ENCODE results near the gene ARHGEF17.

Gene ARHGEF17

GRCh38 chr11:73397468-73398131 lies 89.5 kb downstream of the ARHGEF17 start:
- peak; percentile 17 for DNase-seq

DNA sequence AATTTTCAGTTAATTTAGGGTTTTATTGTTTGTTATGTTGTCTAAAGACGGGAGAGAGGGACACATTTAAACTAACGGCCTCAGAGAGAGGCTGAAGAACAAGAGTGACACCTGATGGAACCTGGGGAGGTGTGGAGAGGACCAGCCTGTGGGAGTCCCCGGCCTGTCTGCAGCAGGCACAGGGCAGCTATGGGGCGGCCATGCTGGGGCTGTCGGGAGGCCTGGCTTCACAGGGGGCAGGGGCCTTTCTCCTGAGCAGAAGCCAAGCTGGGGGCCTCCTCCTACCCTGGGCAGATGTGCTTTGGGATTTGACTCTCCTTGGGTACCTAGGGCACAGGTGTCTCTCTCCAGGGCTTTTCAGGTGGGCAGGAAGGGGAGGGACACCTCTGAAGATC lies 90.1 kb downstream of the ARHGEF17 start:
- no peak for DNase-seq

- no peak for DNase-seq
These were observed 90.6 kb downstream of the ARHGEF17 start for GRCh38 chr11:73398721-73399120.

GRCh38 chr11:73399159-73399590 lies 91.1 kb downstream of the ARHGEF17 start:
- DNase-seq: no peak

GRCh38 chr11:73399636-73400035 lies 91.6 kb downstream of the ARHGEF17 start:
- DNase-seq: no peak

DNA sequence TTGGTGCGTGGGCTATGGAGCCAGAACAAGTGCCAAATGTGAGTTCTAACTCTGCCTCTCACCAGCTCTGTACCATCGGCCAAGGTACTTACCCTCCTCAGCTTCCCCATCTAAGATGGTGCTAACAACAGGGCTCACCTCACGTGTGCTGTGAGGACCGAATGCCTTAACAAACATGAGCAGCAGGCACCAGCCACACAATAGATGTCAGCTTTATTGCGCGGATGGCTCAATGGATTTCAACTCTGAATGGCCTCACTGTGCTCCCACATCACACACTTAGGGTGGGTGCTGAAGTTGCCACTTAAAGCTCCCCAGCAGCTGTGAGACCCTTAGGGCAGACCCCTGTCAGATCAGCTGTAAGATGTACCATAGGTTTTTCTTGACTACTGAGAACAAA lies 92.2 kb downstream of the ARHGEF17 start:
- DNase-seq: no peak

DNA sequence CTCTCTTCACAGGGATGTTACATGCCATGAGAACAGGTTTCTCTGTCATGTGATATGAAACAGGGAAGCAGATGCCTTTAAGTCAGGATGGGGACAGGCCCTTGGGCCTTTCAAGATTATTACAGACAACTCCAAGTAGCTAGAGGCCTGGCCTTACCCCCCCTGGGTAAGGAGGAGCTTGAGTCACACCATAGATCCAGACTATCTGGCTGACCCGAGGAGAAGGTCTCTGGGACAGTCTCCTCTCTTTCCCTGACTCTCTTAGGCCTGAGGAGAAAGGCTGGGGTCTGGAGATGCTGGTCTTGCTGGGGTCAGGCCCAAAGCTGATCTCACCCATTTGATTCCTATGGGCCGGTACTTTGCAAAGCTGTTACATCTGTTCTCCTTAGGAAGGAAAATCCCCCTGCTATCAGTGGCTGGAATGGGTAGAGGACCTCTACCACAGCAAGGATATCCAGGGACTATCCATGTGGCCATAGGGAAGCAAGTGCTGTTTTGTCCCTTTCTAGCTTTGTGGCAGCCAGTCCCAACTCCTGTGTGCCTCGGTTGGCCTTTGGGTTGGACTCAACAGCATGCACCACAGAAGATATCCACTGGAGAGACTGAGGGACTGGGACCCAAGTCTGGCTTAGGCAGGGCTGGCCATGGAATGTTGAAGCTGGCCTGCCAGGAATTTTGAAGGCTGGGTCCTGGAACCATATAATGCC lies 93.3 kb downstream of the ARHGEF17 start:
- DNase-seq: no peak

- no peak for DNase-seq
These were observed 94.1 kb downstream of the ARHGEF17 start for GRCh38 chr11:73401924-73402833.

GRCh38 chr11:73402834-73403185 lies 94.7 kb downstream of the ARHGEF17 start:
- no peak for DNase-seq

GRCh38 chr11:73403541-73403940 lies 95.5 kb downstream of the ARHGEF17 start:
- DNase-seq: no peak

DNA sequence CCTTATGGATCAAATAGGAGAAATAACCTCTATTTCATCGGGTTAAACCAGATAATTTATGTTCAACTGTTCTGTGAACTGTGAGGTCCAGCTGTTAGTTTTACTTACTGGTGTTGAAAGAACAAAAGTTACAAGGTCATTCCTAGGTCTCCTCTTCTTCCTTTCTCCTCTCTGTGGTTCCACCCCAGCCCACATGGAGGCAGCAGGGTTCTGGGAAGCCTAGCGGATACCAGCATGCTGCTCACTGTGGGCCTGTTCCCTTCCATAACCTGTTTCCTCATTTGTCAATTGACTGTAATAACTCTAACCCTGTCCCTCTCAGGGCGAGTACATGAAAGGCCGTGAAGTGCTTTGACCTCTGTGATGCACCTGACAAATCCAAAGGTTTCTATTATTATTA lies 96.0 kb downstream of the ARHGEF17 start:
- no peak for DNase-seq

DNA sequence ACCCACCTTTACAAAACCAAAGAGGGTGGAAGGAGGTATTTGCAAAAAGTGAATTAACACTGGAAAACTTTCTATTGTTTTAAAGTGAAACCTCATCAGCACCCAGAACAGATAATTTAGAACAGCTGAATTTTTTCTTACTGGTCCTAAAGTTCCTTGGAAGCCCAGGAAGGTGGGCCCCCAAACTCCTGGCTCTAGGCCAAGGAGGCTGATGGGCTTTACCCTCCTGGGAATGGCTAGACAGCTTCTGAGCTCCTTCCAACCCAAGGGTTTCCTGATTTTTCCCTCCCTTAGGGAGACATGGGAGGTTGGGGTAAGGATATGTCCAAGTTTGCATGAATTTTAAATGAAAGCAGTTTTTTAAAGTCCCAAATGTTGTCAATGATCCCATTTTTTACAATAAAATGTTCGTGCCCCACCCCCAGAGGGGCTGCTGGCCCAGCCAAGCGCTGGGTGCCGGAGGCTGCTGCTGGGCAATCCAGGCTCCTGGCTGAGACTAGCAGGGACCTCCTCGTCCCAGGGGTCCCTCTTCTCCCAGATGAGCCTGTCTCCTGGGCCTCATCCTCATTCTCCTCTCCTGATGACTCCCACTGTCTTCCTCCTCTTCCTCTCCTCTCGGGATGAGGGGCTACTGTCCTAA lies 96.5 kb downstream of the ARHGEF17 start:
- DNase-seq: no peak

GRCh38 chr11:73405146-73405510 lies 97.1 kb downstream of the ARHGEF17 start:
- no peak for DNase-seq

- DNase-seq: no peak
These were observed 98.1 kb downstream of the ARHGEF17 start for GRCh38 chr11:73406131-73406530.

DNA sequence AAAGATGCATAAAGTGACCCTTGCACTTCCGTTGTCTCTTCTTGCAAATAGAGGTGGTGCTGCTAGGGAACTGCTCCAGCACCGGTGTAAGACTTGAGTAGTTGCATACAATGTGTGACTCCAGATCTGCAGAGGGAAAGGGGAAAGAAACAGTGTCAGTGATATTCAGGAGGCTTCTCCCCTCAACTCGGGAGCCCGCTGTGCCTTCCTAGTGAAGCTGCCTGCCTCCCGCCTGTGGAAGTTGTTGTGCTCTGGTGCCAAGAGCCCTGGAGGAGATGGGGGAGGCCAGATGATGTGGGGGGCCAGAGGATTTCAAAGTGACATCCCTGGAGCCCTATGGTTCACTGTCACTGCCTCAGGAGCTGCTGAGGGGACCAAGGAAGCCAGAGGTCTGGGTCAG lies 98.5 kb downstream of the ARHGEF17 start:
- DNase-seq: no peak

DNA sequence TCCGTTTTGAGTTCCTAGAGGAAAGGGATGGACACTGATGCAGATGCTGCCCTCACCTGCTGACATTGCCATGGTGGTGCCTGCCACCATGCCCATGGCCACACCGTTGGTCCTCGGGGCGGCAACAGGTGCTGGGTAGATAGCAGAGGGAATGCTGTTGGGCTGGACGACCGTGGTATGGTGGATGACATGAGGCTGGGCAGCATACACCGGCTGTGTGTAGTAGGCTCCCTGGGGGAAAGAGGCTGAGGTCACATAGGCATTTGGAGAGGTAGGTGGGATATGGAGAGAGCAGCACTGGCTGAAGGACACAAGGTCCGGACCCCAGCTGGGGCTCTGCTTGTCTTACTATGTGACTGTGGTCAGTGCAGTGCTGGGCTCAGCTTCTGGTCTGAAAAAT lies 101.4 kb downstream of the ARHGEF17 start:
- no peak for DNase-seq

DNA sequence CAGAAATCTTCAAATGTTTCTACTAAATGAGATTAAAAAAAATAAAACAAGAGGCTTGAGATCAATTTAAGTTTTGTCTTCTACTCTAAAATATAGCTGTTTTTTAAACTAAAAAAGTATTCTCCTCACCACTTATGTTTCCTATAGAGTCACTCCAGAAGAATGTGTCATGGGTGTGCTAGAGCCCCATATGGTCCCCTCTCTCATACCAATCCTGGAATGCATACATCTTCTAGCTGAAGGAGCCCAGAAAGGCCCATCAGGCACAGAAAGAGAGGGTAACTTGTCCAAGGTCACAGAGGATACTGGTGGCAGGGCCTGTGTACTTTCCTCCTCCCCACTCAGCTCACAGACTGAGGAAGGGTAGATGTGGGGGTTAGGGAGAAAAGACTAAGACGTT lies 102.6 kb downstream of the ARHGEF17 start:
- DNase-seq: no peak

DNA sequence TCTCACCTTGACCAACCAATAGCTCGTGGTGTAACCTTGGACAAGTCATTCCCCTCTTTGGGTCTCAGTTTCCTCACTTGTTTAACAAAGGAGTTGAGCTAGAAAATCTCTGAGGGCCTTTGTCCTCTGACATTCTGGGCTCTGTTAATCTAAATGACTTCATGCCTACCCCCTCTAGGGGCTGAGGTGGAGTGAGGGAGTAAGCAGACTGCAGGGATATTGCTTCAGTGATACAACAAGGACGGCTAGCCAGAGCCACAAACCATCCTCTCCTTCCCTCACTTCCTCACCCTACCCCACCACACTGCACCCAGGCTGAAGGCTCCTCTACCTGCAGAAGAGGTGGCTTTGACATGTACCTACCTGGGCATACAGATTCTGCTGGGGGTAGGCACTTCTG lies 103.0 kb downstream of the ARHGEF17 start:
- no peak for DNase-seq

DNA sequence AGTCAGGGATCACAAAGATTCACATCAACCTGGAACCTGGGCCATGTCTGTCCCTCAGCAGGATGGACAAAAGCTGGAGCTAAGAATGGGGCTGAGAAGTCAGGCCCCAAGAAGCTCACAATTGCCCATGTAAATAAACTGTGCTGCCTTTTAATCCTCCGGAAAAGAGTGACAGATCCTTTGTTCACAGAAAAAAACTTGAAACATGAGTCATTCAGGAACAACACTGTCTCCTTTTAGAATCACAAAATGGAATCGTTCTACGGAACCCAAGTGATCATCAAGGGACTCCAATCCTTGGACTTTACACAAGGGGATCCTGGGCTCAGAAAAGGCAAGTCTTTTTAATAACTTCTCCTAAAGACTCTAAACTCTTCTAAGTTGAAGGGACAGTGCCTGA lies 104.2 kb downstream of the ARHGEF17 start:
- DNase-seq: no peak

- DNase-seq: no peak
These were observed 105.2 kb downstream of the ARHGEF17 start for GRCh38 chr11:73413256-73413655.

- no peak for DNase-seq
These were observed 107.0 kb downstream of the ARHGEF17 start for GRCh38 chr11:73414977-73415651.

DNA sequence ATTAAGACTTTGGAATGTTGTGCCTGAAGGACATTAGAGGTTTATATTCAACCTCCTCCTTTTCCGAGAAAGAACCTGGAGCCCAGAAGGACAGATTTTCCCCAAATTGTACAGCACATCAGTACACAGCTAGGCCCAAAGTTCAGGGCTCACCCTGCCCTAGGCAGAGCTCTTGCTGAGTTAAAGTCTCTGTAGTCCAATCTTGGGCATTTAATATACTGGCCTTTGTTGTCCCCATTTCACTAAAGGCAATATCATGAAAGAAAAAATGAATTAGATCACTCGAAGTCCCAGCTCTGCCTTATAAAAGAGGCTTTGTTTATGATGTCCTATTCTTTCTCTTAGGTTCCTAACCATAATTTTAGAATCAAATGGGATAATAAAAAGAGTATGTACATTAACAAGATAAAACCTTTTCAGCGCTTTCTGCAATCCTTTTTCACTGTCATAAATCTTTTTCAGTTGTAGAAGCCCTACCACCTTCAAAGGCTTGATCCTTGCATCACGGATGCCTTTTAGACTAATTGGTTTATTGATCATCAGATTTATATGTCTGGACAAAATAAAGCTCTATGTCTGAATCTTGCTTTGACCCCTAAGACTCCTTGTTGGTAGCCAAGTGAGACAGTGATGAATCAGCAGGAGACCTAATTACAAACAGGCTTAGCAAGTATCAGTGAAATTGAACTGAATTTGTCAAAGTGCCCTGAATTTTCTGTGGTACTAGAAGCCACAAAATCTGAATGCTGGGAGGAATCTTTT lies 108.0 kb downstream of the ARHGEF17 start:
- DNase-seq: no peak
